Forelimb muscle (tissue), 1 donor: ENCODE measurements around the gene CTBS. TPM values are rescaled to one million over a fixed set of nuclear protein-coding genes. Genes with fewer than 3 reads are reported as not detected.
"Not testable (repeated sequence)": the region's sequence is repeated elsewhere in the genome, so short reads cannot be mapped to it uniquely, and the experiment has no call there.

ENCODE experiments used
- DNase-seq: peaks from one replicate; pipeline ENCODE4 v3.0.0-alpha.2; 2013; ENCODE audit warnings: low read depth
- polyA plus RNA-seq: library from polyadenylated mRNA; unstranded; fragments of 120-200 nt; gene quantifications from one replicate; pipeline ENCODE4 v1.2.1, GENCODE V29; 2013; ENCODE audit not compliant: insufficient read length

Gene CTBS
- polyA plus RNA-seq, 1 donor, result 5.2 TPM

DNA sequence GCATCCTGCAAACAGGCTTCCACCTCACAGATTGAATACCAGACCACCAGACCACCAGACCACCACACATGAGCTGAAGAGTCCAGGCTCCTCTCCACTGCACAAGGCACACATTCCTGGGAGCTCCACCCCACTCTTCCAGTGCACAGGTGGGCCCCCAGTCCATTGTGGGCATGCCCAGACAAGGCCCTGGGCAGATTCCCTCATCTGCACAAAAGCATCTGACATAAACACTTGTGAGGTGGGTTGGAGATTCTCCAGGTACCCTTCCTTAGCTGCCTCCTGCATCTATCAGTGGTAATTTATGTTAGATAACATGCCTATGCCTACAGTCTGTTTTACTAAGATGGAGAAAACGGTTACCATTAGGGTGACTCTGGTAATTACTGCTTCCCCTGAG lies 11.6 kb upstream of the CTBS start:
- DNase-seq, result no peak

DNA sequence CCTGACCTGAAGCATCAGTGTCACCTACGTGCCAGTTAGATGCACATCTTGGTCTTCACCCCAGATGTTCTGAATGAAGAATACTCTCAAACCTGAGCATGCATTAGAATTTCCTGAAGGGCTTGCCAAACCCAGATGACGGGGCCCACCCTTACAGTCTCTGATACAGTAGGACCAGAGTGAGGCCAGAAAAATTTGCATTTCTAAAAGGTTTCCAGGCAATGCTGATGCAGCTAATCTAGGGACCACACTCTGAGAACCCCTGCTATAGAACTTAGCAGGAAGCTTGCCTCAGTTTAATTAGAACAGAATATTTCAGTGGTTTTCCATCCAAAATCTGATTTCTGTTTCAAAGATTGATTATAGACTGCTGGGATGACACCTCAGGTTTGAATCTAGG lies 9.9 kb upstream of the CTBS start:
- no peak for DNase-seq

- DNase-seq, result no peak
These were observed 9.4 kb upstream of the CTBS start for GRCh38 chr1:84583648-84584047.

GRCh38 chr1:84582802-84583587 lies 8.8 kb upstream of the CTBS start:
- no peak for DNase-seq

GRCh38 chr1:84581648-84582047 lies 7.4 kb upstream of the CTBS start:
- DNase-seq, result no peak

GRCh38 chr1:84574936-84575335 lies 696 bp upstream of the CTBS start:
- DNase-seq, result no peak

- DNase-seq, result no peak
These were observed 716 bp downstream of the CTBS start for GRCh38 chr1:84573481-84573966.

- no peak for DNase-seq
These were observed 3.1 kb downstream of the CTBS start for GRCh38 chr1:84571150-84571535.

DNA sequence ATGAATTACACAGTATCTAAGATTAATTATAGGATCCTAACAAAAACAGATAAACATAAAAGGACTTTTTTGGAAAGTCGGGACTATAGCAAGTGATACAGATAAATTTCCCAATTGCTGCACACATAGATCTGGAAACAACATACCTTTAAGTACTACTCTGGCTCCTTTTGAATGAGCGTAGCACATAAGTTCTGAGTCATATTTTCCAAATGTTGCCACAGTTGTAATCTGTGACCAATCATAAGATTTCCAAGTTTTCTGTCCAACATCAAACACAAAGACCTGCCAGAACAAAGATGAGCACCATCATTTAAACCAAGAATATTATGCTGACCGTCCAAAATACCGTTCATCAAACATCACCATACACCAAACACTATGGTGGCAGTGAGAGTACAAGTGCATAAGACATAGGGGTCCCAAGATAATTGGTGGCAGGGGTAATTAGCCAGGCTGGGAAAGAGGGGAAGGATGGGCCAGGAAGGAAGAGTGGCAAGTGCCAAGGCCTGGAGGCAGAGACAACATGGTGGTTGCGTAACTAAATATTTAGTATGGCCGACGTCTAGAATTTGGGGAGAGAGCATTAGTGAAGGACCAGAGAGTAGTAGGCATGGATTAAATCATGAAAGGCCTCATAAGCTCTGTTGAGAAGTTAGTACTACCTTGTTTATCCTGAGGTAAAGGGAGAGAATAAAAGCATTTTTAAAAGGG lies 3.6 kb downstream of the CTBS start:
- no peak for DNase-seq

DNA sequence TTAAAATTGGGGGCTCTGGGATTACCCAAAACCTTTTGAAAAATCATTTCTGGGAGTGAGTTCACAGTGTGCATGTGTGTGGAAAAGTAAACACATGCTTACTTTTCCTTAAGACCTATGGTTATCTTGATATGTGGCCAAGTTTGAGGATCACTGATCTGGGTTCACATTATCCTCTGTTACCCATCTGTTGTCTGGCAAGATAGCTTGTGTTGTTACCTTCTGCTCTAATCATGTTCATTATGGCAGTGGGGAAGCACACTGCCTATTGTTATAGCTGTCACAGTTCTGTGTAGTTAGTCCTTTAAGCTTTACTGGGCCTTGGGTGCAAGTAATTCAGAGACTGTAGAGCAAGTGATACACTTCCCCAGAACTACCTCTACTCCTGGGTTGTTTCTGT lies 5.0 kb downstream of the CTBS start:
- no peak for DNase-seq

- no peak for DNase-seq
These were observed 23.4 kb downstream of the CTBS start for GRCh38 chr1:84550826-84551225.

DNA sequence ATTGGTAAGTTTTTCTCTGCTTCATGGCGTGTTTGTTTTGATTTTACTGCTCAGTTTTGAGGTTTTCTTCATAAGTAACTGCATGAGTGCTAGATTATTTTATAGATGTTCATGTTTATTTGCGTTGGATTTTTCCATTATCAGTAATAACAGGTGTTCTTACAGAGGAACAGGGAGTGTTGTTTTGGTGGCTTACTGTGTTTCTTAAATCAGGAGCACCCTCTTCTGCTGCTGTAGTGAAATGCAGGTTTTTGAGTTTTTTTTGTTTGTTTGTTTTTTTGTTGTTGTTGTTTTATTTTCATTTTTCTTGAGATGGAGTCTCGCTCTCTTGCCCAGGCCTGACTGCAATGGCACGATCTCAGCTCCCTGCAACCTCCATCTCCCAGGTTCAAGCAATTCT lies 32.6 kb downstream of the CTBS start:
- no peak for DNase-seq

DNA sequence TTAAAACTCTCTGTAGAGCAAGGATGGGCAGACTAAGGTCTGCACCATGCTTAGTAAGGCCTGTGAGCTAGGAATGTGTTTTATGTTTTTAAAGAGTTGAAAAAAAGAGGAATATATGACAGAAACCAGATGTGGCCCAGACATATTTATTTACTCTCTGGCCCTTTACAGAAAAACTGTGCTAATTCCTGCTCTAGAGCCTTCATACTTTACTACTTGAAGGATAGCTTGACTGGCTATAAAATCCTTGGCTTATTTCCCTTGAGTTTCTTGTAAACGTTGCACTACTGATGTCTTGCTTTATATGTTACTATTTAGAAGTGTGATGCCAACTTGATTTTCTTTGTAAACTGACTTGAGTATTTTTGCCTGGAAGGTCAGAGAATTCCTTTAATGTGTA lies 33.5 kb downstream of the CTBS start:
- DNase-seq, result no peak

GRCh38 chr1:84539972-84540371 lies 34.3 kb downstream of the CTBS start:
- no peak for DNase-seq

GRCh38 chr1:84538599-84538998 lies 35.6 kb downstream of the CTBS start:
- DNase-seq, result no peak

- no peak for DNase-seq
These were observed 48.5 kb downstream of the CTBS start for GRCh38 chr1:84525779-84526178.

DNA sequence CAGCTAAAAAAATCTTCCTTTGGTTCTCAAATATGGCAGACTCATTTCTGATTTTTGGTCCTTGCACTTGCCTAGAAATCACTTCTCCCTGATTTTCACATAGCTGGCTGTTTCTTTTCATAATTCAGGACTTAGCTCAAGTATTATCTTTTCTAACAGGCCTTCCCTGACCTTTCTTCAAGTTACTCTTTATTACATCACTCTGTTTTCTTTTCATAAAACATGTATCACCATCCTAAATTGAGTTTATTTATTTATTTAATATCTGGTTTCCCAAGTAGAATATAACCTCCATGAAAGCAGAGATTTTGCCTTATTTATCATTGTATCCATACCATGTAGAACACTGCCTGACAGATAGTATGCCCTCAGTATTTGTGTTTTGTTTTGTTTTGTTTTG lies 49.6 kb downstream of the CTBS start:
- DNase-seq, result no peak

GRCh38 chr1:84510668-84511067 lies 63.6 kb downstream of the CTBS start:
- no peak for DNase-seq

DNA sequence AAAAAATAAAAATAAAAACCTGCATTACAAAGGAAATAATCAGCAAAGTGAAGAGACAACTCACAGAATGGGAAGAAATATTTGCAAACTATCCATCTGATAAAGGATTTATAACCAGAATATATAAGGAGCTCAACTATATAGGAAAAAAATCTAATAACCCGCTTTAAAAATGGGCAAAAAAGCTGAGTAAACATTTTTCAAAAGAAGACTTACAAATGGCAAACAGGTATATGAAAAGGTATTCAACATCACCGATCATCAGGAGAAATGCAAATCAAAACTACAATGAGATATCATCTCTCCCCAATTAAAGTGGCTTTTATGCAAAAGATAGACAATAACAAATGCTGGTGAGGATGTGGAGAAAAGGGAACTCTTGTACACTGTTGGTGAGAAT lies 64.1 kb downstream of the CTBS start:
- DNase-seq, result no peak

- no peak for DNase-seq
These were observed 65.2 kb downstream of the CTBS start for GRCh38 chr1:84509029-84509428.

- DNase-seq, result no peak
These were observed 65.7 kb downstream of the CTBS start for GRCh38 chr1:84508510-84508909.

- DNase-seq, result not testable (repeated sequence)
These were observed 66.4 kb downstream of the CTBS start for GRCh38 chr1:84507887-84508286.

GRCh38 chr1:84506729-84507453 lies 67.3 kb downstream of the CTBS start:
- no peak for DNase-seq
